DMS53 (cell line): ENCODE measurements around the gene SOX4.
"Not testable (repeated sequence)": the region's sequence is repeated elsewhere in the genome, so short reads cannot be mapped to it uniquely, and the experiment has no call there.

Experiments used
- DNase-seq: peaks from one replicate; lab custom pipeline; 2025; lab: John Stamatoyannopoulos, UW

The SOX4 gene

GRCh38 chr6:21593412-21593926, at the start of gene SOX4:
Gene SOX4, plus strand, starts transcription at chr6:21593751. Its CDS starts 784 bp downstream, at chr6:21594535.
- peak; percentile 96 for DNase-seq

GRCh38 chr6:21552286-21552685, 41.3 kb upstream of the SOX4 start:
- DNase-seq, result not testable (repeated sequence)

DNA sequence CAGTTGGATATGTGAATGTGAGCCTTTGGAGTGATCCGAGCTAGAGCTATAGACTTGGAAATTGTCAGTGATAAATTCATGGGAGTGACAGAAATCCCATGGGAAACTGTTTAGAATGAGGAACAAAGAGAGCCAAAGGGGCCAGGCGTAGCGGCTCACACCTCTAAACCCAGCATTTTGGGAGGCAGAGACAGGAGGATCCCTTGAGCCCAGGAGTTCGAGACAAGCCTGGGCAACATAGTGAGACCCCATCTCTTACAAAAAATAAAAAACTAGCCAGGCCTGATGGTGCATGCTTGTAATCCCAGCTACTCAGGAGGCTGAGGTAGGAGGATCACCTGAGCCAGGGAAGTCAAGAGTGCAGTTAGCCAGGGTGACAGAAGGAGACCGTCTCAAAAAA, 39.3 kb upstream of the SOX4 start:
- no peak for DNase-seq

GRCh38 chr6:21555197-21555596, 38.4 kb upstream of the SOX4 start:
- DNase-seq, result no peak

DNA sequence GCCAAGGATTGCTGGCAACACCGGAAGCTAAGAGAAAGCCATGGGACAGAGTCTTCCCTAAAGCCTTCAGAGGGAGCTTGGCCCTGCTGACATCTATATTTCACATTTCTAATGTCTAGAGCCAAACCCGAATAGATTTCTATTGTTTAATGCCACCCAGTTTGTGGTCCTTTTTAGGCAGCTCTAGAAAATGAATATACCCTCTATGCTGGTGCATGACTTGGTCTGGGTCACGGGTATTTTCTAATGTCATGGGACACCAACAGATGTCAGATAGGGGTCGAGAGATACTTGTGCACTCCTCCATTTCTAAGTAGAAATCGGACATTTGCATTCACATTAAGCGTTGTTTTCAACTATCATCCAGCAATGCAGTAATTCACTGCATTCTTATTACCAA, 37.0 kb upstream of the SOX4 start:
- no peak for DNase-seq

- DNase-seq, result no peak
Observed at GRCh38 chr6:21556968-21557721, 36.4 kb upstream of the SOX4 start.

DNA sequence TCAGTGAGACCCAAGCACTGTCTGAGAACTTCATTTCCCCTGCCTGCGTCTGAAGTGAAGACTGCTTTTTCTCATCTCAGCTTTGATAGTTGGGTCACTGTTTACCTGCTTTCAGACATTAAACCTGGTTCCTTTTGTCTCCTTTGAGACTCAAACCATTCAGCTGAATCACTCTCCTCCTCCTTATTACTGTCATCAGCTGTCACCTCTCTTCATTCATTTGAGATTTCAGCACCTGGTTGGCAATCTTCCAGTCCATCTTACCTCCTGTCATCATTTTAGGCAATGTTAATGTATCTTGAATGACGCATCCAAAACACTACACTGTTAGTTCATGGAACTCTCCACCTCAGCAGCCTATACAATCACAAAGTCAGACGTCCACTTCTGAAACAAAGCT, 34.3 kb upstream of the SOX4 start:
- peak; percentile 21 for DNase-seq

DNA sequence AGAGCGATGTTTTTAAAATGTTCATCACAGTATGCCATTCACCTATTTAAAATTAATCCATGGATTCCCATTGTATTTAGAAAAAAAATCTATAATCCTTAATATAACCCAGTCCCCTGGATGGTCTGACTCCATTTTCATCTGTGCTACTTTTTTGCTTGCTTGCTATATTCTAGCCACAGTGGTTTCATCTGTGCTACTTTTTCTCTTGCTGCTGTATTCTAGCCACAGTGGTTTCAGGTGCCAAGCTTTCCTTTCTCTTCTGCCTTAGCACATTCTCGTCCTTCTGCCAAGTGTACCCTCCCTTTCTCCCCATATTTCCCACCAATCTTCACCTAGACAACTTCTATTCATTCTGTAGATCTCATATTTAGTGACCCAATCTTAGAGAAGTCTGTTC, 33.3 kb upstream of the SOX4 start:
- DNase-seq, result no peak

DNA sequence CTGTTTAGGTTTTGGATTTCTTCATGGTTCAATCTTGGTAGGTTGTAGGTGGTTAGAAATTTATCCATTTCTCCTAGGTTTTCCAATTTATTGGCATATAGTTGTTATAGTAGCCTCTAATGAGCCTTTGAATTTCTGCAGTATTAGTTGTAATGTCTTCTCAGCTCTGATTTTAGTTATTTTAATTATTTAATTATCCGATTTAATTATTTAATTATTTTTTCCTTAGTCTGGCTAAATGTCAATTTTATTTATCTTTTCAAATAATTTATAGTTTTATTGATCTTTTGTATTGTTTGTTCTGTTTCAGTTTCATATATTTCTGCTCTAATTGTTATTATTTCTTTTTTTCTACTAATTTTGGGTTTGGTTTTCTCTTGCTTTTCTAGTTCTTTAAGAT, 28.1 kb upstream of the SOX4 start:
- DNase-seq, result no peak

GRCh38 chr6:21578523-21578922, 15.0 kb upstream of the SOX4 start:
- DNase-seq, result no peak

DNA sequence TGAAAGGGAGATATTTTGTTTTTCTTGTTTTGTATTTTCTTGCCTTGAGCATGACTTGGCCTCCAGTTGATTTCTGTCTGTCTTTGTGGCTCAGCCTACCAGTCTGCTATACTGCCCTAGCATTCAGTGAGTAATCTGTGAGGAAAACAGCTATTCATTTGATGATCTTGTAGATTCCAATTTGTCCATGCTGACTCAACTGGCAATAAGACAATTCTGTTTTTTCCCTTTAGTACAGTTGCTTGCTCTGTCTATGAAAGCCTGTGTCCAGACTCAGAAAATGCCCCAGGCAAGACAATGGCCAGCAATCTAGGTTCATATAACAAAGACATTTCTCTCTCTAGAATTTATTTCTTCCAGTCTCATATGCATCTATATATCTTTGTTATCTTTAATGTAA, 10.9 kb upstream of the SOX4 start:
- DNase-seq, result no peak

- no peak for DNase-seq
Observed at GRCh38 chr6:21586300-21586699, 7.3 kb upstream of the SOX4 start.

- no peak for DNase-seq
Observed at GRCh38 chr6:21586740-21587178, 6.8 kb upstream of the SOX4 start.

- peak; percentile 92 for DNase-seq
Observed at GRCh38 chr6:21587179-21587960, 6.2 kb upstream of the SOX4 start.

DNA sequence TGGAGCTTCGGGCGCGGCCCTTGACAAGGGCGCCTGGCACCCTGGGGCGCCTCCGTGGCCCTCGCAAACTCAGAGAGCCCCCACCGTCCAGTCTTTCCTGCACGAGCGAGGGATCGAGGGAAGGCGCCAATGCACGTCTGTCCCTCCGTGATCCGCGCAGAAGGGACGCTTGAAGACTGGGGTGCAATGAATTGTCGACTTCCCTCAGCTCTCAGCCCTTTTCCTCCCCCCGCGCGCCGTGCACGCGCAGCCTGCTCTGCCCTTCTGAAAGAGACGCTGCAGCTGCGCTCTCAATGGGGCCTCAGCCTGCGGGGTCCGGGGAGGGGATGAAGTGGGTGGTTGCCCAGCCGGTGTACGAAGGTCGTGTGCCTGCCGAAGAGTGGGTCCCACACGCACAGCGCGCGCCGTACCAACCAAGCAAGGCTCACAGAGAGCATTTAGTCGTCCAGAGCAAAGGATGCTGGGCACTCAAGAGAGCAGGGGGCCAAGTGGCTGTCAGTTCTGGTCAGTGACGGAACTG, 5.5 kb upstream of the SOX4 start:
- DNase-seq, result peak; percentile 92

GRCh38 chr6:21588481-21589351, 4.8 kb upstream of the SOX4 start:
- peak; percentile 93 for DNase-seq

DNA sequence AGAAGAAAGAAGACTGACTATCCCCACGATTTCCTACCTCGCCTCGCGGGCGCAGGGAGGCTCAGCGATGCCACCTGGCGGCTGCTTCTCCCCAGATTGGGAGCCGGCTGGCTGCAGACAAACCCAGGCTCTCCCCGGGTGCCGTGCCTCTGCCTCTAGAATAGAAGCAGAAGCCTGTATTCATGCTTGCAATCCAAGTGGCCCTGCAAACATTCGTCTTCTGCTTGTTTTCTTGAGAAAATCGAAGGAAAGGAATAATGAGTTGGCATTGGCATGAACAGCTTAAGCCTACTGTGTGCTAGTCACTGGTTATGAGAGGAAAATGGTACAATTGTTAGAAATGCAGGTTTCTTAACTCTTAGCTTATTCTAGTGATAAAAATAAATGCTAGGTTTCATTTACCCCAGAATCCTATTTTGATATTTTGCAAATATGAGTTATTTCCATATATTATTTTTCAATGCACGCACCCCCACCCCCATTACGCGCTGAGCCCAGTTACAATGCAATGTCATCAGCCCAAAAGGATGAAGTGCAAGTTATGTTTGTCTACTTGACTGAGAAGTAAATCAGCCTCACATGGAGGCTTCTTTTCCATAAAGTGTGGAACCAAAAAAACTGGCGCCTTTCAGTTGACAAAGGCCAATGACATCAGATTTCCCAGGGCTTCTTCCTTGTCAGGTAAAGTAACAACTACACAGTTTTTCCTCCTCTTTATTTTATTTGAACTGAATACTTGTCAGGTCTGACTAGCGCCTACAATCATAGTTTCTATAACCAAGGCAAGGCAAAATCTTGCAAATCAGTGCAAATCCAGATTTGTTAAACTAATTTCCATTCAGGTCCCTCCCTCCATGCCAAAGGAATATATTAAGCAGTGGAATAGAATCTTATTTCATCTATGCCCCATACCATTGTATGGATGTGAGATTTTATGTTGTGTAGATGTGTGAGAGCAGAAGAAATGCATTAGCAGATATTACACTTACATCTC, 3.9 kb upstream of the SOX4 start:
- peak; percentile 92 for DNase-seq

DNA sequence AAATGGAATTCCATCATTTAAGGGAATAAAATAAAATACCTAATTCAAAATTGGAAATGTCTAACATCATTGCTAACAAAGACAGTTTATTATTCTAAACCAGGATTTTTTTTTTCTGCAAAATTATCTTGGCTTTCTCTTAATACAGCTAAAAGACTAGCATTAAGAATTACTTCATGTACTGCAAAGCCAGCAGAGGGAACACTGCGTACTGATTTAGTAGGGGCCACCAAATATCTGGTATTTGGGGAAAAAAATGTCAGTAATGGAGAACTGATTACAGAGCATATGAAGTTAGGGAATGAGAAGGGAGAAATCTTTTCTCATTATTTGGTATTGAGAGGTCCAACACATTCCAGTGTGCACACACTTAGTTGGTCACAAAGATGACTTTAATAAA, 3.2 kb upstream of the SOX4 start:
- DNase-seq, result no peak

GRCh38 chr6:21591446-21591845, 2.1 kb upstream of the SOX4 start:
- no peak for DNase-seq

DNA sequence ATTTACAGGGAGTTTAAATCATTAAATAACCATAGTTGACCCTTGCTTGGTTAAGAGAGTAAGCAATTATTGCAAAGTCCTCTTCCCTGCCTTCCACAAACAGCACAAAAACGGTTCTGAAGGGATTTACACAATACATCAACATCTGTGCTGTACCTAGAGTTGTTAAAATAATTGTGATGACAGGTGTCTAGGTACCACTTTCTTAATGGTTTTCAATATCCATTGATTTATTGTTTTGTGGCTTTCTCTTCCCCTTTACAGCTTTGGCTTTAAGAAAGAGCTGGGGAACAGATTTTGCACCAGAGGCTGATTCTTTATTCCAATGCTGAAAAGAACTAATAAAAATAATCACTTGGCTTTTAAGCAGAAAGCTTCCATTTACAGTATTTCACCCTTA, 598 bp upstream of the SOX4 start:
- DNase-seq, result no peak

DNA sequence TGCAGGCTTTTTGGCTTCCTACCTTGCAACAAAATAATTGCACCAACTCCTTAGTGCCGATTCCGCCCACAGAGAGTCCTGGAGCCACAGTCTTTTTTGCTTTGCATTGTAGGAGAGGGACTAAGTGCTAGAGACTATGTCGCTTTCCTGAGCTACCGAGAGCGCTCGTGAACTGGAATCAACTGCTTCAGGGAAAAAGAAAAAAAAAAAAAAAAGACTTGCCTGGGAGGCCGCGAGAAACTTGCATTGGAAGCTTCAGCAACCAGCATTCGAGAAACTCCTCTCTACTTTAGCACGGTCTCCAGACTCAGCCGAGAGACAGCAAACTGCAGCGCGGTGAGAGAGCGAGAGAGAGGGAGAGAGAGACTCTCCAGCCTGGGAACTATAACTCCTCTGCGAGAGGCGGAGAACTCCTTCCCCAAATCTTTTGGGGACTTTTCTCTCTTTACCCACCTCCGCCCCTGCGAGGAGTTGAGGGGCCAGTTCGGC, 420 bp downstream of the SOX4 start:
- DNase-seq, result peak; percentile 87
